ENCODE measurements around the gene C11orf65. TPM values are rescaled to one million over a fixed set of nuclear protein-coding genes. Genes with fewer than 3 reads are reported as not detected.

The C11orf65 gene
- total and polyA plus RNA-seq, 4 donors: 0.33 to 3.3 (median 0.49) TPM

DNA sequence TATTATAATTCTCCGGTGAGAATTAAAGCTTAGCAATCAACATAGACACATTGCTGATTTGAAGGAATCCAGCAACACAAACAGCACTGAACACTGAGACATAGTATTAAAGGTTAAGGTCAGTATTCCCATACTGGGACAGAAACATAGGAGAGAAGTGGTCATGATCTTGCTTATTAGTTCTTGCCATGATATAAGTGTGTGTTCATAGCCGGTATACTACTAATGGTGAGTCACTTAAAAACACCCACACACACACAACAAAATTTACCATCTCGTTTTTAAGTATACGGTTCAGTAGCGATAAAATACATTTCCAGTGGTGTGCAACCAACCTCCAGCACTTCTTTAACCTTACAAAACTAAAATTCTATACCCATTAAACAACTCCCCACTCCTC lies 96.3 kb downstream of the C11orf65 start:
- no peak overlapping the region for H3K9ac ChIP-seq (ENCODE audit: insufficient read depth in 1 of 2, low read length in 2 of 2)
- no peak overlapping the region for H3K27ac ChIP-seq (ENCODE audit: low read depth in 1 of 2, low read length in 1 of 2)
- no peak overlapping the region for H3K4me3 ChIP-seq
- no peaks in the 10 kb centered on the region for H3K9me3 ChIP-seq (ENCODE audit: control insufficient read depth in 4 of 4, insufficient read depth in 3 of 4, low read length in 3 of 4)
- DNase-seq: no peak
- no peak for ATAC-seq (ENCODE audit: insufficient read depth, low FRiP score)
- peaks cover 0 to 3% (median 2%) of the 10 kb centered on the region in 4 donors for H3K36me3 ChIP-seq (ENCODE audit: control insufficient read depth in 4 of 4, insufficient read depth in 4 of 4, low read length in 4 of 4)
- no peaks in the 10 kb centered on the region for H3K27me3 ChIP-seq (ENCODE audit: control insufficient read depth in 3 of 3, insufficient read depth in 3 of 3, low read length in 2 of 3)
- TF ChIP-seq, protein P1, sequence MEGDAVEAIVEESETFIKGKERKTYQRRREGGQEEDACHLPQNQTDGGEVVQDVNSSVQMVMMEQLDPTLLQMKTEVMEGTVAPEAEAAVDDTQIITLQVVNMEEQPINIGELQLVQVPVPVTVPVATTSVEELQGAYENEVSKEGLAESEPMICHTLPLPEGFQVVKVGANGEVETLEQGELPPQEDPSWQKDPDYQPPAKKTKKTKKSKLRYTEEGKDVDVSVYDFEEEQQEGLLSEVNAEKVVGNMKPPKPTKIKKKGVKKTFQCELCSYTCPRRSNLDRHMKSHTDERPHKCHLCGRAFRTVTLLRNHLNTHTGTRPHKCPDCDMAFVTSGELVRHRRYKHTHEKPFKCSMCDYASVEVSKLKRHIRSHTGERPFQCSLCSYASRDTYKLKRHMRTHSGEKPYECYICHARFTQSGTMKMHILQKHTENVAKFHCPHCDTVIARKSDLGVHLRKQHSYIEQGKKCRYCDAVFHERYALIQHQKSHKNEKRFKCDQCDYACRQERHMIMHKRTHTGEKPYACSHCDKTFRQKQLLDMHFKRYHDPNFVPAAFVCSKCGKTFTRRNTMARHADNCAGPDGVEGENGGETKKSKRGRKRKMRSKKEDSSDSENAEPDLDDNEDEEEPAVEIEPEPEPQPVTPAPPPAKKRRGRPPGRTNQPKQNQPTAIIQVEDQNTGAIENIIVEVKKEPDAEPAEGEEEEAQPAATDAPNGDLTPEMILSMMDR (IDR thresholded peaks at IDR 0.05; ENCODE audit: control extremely low read depth, extremely low read depth): no peak
- no peaks in the 10 kb centered on the region for H3K4me1 ChIP-seq (ENCODE audit: control insufficient read depth in 5 of 5, insufficient read depth in 5 of 5, low read length in 5 of 5)
- WGBS, 2 donors: 76 to 78% methylated on average over 5 of the region's 5 CpGs

DNA sequence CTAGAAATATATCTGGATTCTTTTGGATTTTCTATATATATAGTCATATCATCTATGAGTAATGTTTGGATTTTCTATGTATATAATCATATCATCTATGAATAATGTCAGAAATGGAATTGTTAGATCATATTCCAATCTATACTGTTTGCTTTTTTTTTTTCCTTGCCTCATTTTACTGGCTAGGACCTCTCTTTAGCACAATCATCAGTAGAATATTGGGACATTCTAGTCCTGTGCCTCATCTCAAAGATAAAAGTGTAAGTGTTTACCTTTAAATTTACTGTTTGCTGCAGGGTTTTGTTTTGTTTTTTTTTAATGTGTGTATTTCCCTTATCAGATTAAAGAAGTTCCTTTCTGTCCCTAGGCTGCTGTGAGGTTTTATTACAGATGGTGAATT lies 97.0 kb downstream of the C11orf65 start:
- Histone ChIP-seq H3K4me3 (no peak overlapping the region), H3K9me3 (ENCODE audit: control insufficient read depth in 4 of 4, insufficient read depth in 3 of 4, low read length in 3 of 4) (no peaks in the 10 kb centered on the region), H3K36me3 (ENCODE audit: control insufficient read depth in 4 of 4, insufficient read depth in 4 of 4, low read length in 4 of 4) (peaks cover 3 to 5% (median 3%) of the 10 kb centered on the region in 4 donors), H3K27ac (ENCODE audit: low read depth in 1 of 2, low read length in 1 of 2) (no peak overlapping the region), H3K9ac (ENCODE audit: insufficient read depth in 1 of 2, low read length in 2 of 2) (no peak overlapping the region), H3K4me1 (ENCODE audit: control insufficient read depth in 5 of 5, insufficient read depth in 5 of 5, low read length in 5 of 5) (no peaks in the 10 kb centered on the region), H3K27me3 (ENCODE audit: control insufficient read depth in 3 of 3, insufficient read depth in 3 of 3, low read length in 2 of 3) (no peaks in the 10 kb centered on the region)
- no peak for ATAC-seq (ENCODE audit: insufficient read depth, low FRiP score)
- no peak for DNase-seq
- TF ChIP-seq, protein P1 (IDR thresholded peaks at IDR 0.05; ENCODE audit: control extremely low read depth, extremely low read depth): no peak

DNA sequence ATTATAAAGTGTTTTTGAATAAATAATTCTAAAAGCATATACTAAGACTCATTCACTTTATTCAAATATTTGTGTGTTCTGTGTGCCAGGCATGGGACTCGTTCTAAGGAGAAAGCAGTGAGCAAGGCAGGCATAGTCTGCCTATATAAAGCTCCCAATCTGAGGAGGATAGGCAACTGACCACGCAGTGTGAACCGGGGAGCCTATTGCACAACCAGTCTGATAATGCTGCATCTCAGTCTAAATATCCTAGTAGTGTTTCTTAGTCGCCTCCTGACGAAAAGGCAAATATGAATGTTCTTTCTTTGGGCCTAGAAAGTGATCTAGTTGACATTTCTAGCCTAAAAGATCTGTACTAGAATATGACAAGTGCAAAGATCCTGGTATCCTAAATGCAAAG lies 98.3 kb downstream of the C11orf65 start:
- H3K4me3 ChIP-seq: no peak overlapping the region
- peaks cover 5 to 11% (median 7%) of the 10 kb centered on the region in 4 donors for H3K36me3 ChIP-seq (ENCODE audit: control insufficient read depth in 4 of 4, insufficient read depth in 4 of 4, low read length in 4 of 4)
- H3K27ac ChIP-seq (ENCODE audit: low read depth in 1 of 2, low read length in 1 of 2): no peak overlapping the region
- WGBS, 2 donors: 78 to 86% methylated on average over 5 of the region's 5 CpGs
- TF ChIP-seq, protein P1 (IDR thresholded peaks at IDR 0.05; ENCODE audit: control extremely low read depth, extremely low read depth): no peak
- DNase-seq: no peak
- no peak for ATAC-seq (ENCODE audit: insufficient read depth, low FRiP score)
- no peaks in the 10 kb centered on the region for H3K9me3 ChIP-seq (ENCODE audit: control insufficient read depth in 4 of 4, insufficient read depth in 3 of 4, low read length in 3 of 4)
- no peak overlapping the region for H3K9ac ChIP-seq (ENCODE audit: insufficient read depth in 1 of 2, low read length in 2 of 2)
- no peaks in the 10 kb centered on the region for H3K4me1 ChIP-seq (ENCODE audit: control insufficient read depth in 5 of 5, insufficient read depth in 5 of 5, low read length in 5 of 5)
- H3K27me3 ChIP-seq (ENCODE audit: control insufficient read depth in 3 of 3, insufficient read depth in 3 of 3, low read length in 2 of 3): no peaks in the 10 kb centered on the region

DNA sequence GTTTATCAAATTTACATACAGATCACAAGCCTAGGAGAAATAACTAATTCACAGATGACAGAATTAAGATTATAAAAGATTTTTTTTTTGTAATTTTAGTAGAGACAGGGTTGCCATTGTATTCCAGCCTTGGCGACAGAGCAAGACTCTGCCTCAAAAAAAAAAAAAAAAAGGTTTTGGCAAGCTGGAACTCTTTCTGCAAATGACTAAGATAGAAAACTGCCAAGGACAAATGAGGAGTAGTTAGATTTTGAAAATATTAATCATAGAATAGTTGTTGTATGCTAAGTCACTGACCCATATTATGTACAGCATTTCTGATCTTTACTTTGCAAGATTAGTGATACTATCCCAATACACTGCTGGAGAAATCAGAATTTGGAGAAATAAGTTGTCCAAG lies 99.2 kb downstream of the C11orf65 start:
- Histone ChIP-seq H3K36me3 (ENCODE audit: control insufficient read depth in 4 of 4, insufficient read depth in 4 of 4, low read length in 4 of 4) (peaks cover 5 to 11% (median 7%) of the 10 kb centered on the region in 4 donors), H3K9ac (ENCODE audit: insufficient read depth in 1 of 2, low read length in 2 of 2) (no peak overlapping the region), H3K4me1 (ENCODE audit: control insufficient read depth in 5 of 5, insufficient read depth in 5 of 5, low read length in 5 of 5) (no peaks in the 10 kb centered on the region), H3K4me3 (no peak overlapping the region), H3K27ac (ENCODE audit: low read depth in 1 of 2, low read length in 1 of 2) (no peak overlapping the region), H3K27me3 (ENCODE audit: control insufficient read depth in 3 of 3, insufficient read depth in 3 of 3, low read length in 2 of 3) (no peaks in the 10 kb centered on the region), H3K9me3 (ENCODE audit: control insufficient read depth in 4 of 4, insufficient read depth in 3 of 4, low read length in 3 of 4) (no peaks in the 10 kb centered on the region)
- TF ChIP-seq, protein P1 (IDR thresholded peaks at IDR 0.05; ENCODE audit: control extremely low read depth, extremely low read depth): no peak
- ATAC-seq (ENCODE audit: insufficient read depth, low FRiP score) (no peak), DNase-seq (no peak)
- 92 to 94% methylated on average over 1 of the region's 1 CpG for WGBS, 2 donors

All from lung (tissue), 12 donors.